Measurements from ENCODE around the gene TXNRD2.

The TXNRD2 gene

DNA sequence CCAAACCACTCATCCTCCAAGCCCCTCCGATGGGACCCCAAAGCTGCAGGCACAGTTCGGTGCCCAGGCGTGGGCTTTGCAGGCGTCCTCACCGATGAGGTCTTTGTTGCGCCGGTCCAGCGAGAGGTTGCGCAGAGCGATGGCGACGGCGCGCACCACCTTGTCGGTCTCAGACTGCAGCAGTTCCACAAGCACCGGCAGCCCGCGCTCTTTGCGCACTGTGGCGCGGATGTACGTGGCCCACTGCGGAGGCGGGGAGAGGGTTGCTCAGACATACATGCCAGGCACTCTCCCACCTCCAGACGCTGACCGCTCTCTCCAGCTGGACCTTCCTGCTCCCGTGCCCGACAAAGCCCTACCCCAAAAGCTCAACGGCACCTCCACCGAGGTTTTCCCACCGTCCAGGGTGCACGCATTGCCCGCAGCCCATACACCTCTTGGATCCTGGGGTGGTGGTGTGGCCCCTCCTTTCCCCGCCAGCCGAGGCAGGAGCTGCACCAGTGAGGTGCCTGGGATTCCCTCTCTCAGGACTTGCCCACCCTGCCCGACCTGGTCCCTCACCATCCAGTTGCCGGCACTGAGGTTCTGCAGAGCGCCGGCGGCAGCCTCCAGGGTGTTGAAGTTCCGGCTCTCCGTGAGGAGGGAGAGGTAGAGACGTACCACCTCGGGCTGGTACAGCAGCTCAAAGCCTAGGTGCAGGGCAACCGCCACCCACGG lies 32.1 kb upstream of the TXNRD2 start:
- Histone ChIP-seq H3K9ac (ENCODE audit: low read length) (no peak overlapping the region), H3K4me3 (ENCODE audit: low read length) (no peak overlapping the region), H3F3A (ENCODE audit: insufficient read depth, low read length) (no peaks in the 10 kb centered on the region), H3K9me3 (replicated peaks; ENCODE audit: insufficient read depth, low read length) (no peaks in the 10 kb centered on the region), H3K36me3 (replicated peaks; ENCODE audit: insufficient read depth, low read length) (no peaks in the 10 kb centered on the region), H4K20me1 (ENCODE audit: insufficient read depth, low read length) (no peaks in the 10 kb centered on the region), H3K27me3 (replicated peaks; ENCODE audit: insufficient read depth, low read length) (peaks cover 19% of the 10 kb centered on the region), H3K9me2 (replicated peaks; ENCODE audit: insufficient read depth, low read length) (no peaks in the 10 kb centered on the region), H3K4me1 (ENCODE audit: low read length) (no peaks in the 10 kb centered on the region), H3K79me2 (ENCODE audit: low read length) (no peaks in the 10 kb centered on the region), H3K27ac (ENCODE audit: low read length) (no peak overlapping the region), H2AFZ (ENCODE audit: low read length) (no peak overlapping the region), H3K4me2 (ENCODE audit: low read depth, low read length) (no peak overlapping the region)
- TF ChIP-seq EZH2 (optimal IDR thresholded peaks at IDR 0.05; ENCODE audit: low read depth, low read length) (no peak), EZH2phosphoT487 (IDR thresholded peaks at IDR 0.05; ENCODE audit: low read length) (no peak)
- TF ChIP-seq, protein P1, sequence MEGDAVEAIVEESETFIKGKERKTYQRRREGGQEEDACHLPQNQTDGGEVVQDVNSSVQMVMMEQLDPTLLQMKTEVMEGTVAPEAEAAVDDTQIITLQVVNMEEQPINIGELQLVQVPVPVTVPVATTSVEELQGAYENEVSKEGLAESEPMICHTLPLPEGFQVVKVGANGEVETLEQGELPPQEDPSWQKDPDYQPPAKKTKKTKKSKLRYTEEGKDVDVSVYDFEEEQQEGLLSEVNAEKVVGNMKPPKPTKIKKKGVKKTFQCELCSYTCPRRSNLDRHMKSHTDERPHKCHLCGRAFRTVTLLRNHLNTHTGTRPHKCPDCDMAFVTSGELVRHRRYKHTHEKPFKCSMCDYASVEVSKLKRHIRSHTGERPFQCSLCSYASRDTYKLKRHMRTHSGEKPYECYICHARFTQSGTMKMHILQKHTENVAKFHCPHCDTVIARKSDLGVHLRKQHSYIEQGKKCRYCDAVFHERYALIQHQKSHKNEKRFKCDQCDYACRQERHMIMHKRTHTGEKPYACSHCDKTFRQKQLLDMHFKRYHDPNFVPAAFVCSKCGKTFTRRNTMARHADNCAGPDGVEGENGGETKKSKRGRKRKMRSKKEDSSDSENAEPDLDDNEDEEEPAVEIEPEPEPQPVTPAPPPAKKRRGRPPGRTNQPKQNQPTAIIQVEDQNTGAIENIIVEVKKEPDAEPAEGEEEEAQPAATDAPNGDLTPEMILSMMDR (IDR thresholded peaks at IDR 0.05; ENCODE audit: low read length): no peak
- no peak for DNase-seq

DNA sequence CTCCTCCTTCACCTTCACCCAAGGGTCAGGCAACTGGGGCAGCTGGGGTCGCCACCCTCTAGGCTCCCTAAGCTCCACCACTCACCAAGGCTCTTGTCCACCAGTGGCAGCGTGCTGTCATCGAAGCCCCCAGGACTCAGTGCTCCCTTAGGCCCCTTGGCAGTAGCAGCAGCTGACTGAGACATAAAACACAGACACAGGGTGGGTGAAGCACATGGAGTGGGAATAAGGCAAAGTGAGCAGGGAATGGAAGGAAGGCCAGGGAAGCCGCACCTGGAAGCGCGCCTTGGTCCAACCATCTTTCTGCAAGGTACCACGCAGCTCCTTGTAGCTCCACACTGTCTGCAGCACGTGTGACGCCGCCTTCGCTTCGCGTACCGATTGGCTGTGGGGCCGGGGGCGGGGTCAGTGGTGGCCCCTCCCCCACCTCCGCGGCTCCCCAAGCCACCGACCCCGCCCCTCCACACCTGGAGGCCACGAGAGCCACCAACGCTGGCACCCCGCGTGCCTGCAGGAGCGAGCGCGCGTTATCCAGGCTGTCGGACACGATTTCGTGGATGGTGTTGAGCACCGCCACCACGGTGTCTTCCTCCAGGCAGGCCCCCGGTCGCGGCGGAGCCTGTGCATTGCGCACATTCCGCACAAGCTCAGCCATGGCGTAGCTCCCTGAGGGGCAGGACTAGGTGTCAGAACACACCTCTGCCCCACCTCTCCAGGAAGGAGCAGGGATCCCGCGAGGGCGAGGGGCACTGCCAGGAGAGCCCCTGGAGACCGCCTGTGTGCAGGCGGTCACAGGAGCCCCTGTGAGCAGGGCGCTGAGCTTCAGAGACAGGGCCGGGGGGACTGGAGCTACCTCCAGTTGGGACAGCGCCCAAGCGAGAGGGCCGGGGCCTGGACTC lies 31.3 kb upstream of the TXNRD2 start:
- Histone ChIP-seq H3K4me2 (ENCODE audit: low read depth, low read length) (no peak overlapping the region), H3K9me3 (replicated peaks; ENCODE audit: insufficient read depth, low read length) (no peaks in the 10 kb centered on the region), H3K4me3 (ENCODE audit: low read length) (no peak overlapping the region), H2AFZ (ENCODE audit: low read length) (no peak overlapping the region), H3F3A (ENCODE audit: insufficient read depth, low read length) (no peaks in the 10 kb centered on the region), H3K79me2 (ENCODE audit: low read length) (no peaks in the 10 kb centered on the region), H3K9ac (ENCODE audit: low read length) (no peak overlapping the region), H3K4me1 (ENCODE audit: low read length) (no peaks in the 10 kb centered on the region), H3K36me3 (replicated peaks; ENCODE audit: insufficient read depth, low read length) (no peaks in the 10 kb centered on the region), H3K27me3 (replicated peaks; ENCODE audit: insufficient read depth, low read length) (peaks cover 11% of the 10 kb centered on the region), H4K20me1 (ENCODE audit: insufficient read depth, low read length) (no peaks in the 10 kb centered on the region), H3K27ac (ENCODE audit: low read length) (no peak overlapping the region), H3K9me2 (replicated peaks; ENCODE audit: insufficient read depth, low read length) (no peaks in the 10 kb centered on the region)
- no peak for DNase-seq
- TF ChIP-seq EZH2phosphoT487 (IDR thresholded peaks at IDR 0.05; ENCODE audit: low read length) (no peak), EZH2 (optimal IDR thresholded peaks at IDR 0.05; ENCODE audit: low read depth, low read length) (no peak)
- TF ChIP-seq, protein P1 (IDR thresholded peaks at IDR 0.05; ENCODE audit: low read length): no peak

DNA sequence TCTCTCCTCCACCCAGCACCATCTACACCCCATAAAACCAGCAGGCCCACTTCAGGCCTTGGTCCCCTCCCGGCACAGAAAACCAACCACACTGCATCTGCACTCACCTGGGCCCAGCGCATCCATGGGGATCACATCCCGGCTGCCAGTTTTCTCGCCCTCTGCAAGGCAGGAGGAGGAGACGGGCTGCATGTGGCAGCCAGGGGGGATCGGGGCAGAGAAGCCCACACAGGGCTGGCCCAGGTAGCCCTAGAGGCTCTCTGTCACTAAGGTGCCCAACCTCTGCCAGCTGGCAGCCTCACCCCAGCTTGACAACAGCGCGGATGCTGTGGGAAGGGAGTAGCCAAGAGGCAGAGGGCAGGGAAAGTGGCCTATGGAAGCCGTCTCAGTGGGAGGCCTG lies 30.6 kb upstream of the TXNRD2 start:
- no peak for TF ChIP-seq EZH2 (optimal IDR thresholded peaks at IDR 0.05; ENCODE audit: low read depth, low read length)
- no peak for TF ChIP-seq EZH2phosphoT487 (IDR thresholded peaks at IDR 0.05; ENCODE audit: low read length)
- TF ChIP-seq, protein P1 (IDR thresholded peaks at IDR 0.05; ENCODE audit: low read length): no peak
- Histone ChIP-seq H3K9me2 (replicated peaks; ENCODE audit: insufficient read depth, low read length) (no peaks in the 10 kb centered on the region), H3F3A (ENCODE audit: insufficient read depth, low read length) (no peaks in the 10 kb centered on the region), H3K79me2 (ENCODE audit: low read length) (no peaks in the 10 kb centered on the region), H3K4me3 (ENCODE audit: low read length) (no peak overlapping the region), H2AFZ (ENCODE audit: low read length) (no peak overlapping the region), H3K9me3 (replicated peaks; ENCODE audit: insufficient read depth, low read length) (no peaks in the 10 kb centered on the region), H3K27ac (ENCODE audit: low read length) (no peak overlapping the region), H3K4me2 (ENCODE audit: low read depth, low read length) (no peak overlapping the region), H3K9ac (ENCODE audit: low read length) (no peak overlapping the region), H3K4me1 (ENCODE audit: low read length) (no peaks in the 10 kb centered on the region), H3K27me3 (replicated peaks; ENCODE audit: insufficient read depth, low read length) (peaks cover 4% of the 10 kb centered on the region), H4K20me1 (ENCODE audit: insufficient read depth, low read length) (no peaks in the 10 kb centered on the region), H3K36me3 (replicated peaks; ENCODE audit: insufficient read depth, low read length) (no peaks in the 10 kb centered on the region)
- DNase-seq: no peak

All from MM.1S (cell line).